ENCODE results near the gene FLCN. TPM values are rescaled to one million over a fixed set of nuclear protein-coding genes. Genes with fewer than 3 reads are reported as not detected.

The FLCN gene
- total RNA-seq, 1 donor from 2014 or later: 82.0 TPM

- no peak for DNase-seq (ENCODE audit: extremely low spot score in 2 of 2)
- intact Hi-C loops (cut with DNase I): no loop called here
- H3K36me3 ChIP-seq: peaks cover 0 to 98% of the 10 kb centered on the region in 2 donors
- H3K4me1 ChIP-seq: peaks cover 7% of the 10 kb centered on the region
- no peaks in the 10 kb centered on the region for H3K27me3 ChIP-seq
- no peak for TF ChIP-seq POLR2A (IDR thresholded peaks at IDR 0.05)
- no peak for TF ChIP-seq CTCF (IDR thresholded peaks at IDR 0.05)
- TF ChIP-seq POLR2AphosphoS5 (IDR thresholded peaks at IDR 0.05; ENCODE audit: insufficient read depth in 1 of 2, low read depth in 1 of 2): no peak
- H3K4me3 ChIP-seq: no peak overlapping the region
- H3K9me3 ChIP-seq: no peaks in the 10 kb centered on the region
- H3K27ac ChIP-seq: no peak overlapping the region
These were observed 59.8 kb downstream of the FLCN start for GRCh38 chr17:17177176-17177575.

- Histone ChIP-seq H3K9me3 (no peaks in the 10 kb centered on the region), H3K27ac (no peak overlapping the region), H3K36me3 (peaks cover 0 to 98% of the 10 kb centered on the region in 2 donors), H3K4me1 (peaks cover 7% of the 10 kb centered on the region), H3K4me3 (no peak overlapping the region), H3K27me3 (no peaks in the 10 kb centered on the region)
- no peak for DNase-seq (ENCODE audit: extremely low spot score in 2 of 2)
- no peak for TF ChIP-seq POLR2AphosphoS5 (IDR thresholded peaks at IDR 0.05; ENCODE audit: insufficient read depth in 1 of 2, low read depth in 1 of 2)
- TF ChIP-seq POLR2A (IDR thresholded peaks at IDR 0.05): no peak
- no peak for TF ChIP-seq CTCF (IDR thresholded peaks at IDR 0.05)
- intact Hi-C loops (cut with DNase I): no loop called here
These were observed 60.6 kb downstream of the FLCN start for GRCh38 chr17:17176341-17176740.

GRCh38 chr17:17175917-17176316 lies 61.1 kb downstream of the FLCN start:
- no peak for DNase-seq (ENCODE audit: extremely low spot score in 2 of 2)
- no peaks in the 10 kb centered on the region for H3K9me3 ChIP-seq
- peaks cover 9% of the 10 kb centered on the region for H3K4me1 ChIP-seq
- no peak for TF ChIP-seq CTCF (IDR thresholded peaks at IDR 0.05)
- TF ChIP-seq POLR2AphosphoS5 (IDR thresholded peaks at IDR 0.05; ENCODE audit: insufficient read depth in 1 of 2, low read depth in 1 of 2): no peak
- TF ChIP-seq POLR2A (IDR thresholded peaks at IDR 0.05): no peak
- peaks cover 0 to 98% of the 10 kb centered on the region in 2 donors for H3K36me3 ChIP-seq
- H3K4me3 ChIP-seq: no peak overlapping the region
- intact Hi-C loops (cut with DNase I): no loop called here
- no peaks in the 10 kb centered on the region for H3K27me3 ChIP-seq
- H3K27ac ChIP-seq: no peak overlapping the region

GRCh38 chr17:17175340-17175739 lies 61.6 kb downstream of the FLCN start:
- intact Hi-C loops (cut with DNase I): no loop called here
- Histone ChIP-seq H3K27me3 (no peaks in the 10 kb centered on the region), H3K9me3 (no peaks in the 10 kb centered on the region), H3K4me3 (no peak overlapping the region), H3K27ac (no peak overlapping the region), H3K4me1 (peaks cover 12% of the 10 kb centered on the region), H3K36me3 (peaks cover 0 to 93% of the 10 kb centered on the region in 2 donors)
- DNase-seq (ENCODE audit: extremely low spot score in 2 of 2): no peak
- TF ChIP-seq POLR2AphosphoS5 (IDR thresholded peaks at IDR 0.05; ENCODE audit: insufficient read depth in 1 of 2, low read depth in 1 of 2): no peak
- TF ChIP-seq CTCF (IDR thresholded peaks at IDR 0.05): no peak
- TF ChIP-seq POLR2A (IDR thresholded peaks at IDR 0.05): no peak

GRCh38 chr17:17173921-17174320 lies 63.0 kb downstream of the FLCN start:
- H3K4me1 ChIP-seq: peaks cover 10% of the 10 kb centered on the region
- peaks cover 0 to 85% of the 10 kb centered on the region in 2 donors for H3K36me3 ChIP-seq
- no peak overlapping the region for H3K4me3 ChIP-seq

More at GRCh38 chr17:17173921-17174320, 63.0 kb downstream of the FLCN start:
- intact Hi-C loops (cut with DNase I): no loop called here
- Histone ChIP-seq H3K27ac (no peak overlapping the region), H3K9me3 (no peaks in the 10 kb centered on the region), H3K27me3 (no peaks in the 10 kb centered on the region)
- no peak for DNase-seq (ENCODE audit: extremely low spot score in 2 of 2)
- TF ChIP-seq POLR2AphosphoS5 (IDR thresholded peaks at IDR 0.05; ENCODE audit: insufficient read depth in 1 of 2, low read depth in 1 of 2) (no peak), POLR2A (IDR thresholded peaks at IDR 0.05) (no peak), CTCF (IDR thresholded peaks at IDR 0.05) (no peak)

Measured in vagina (tissue), 2 donors.